HepG2 (cell line): ENCODE results near the gene CDCP1. TPM values are rescaled to one million over a fixed set of nuclear protein-coding genes. Genes with fewer than 3 reads are reported as not detected.

Experiments
- ATAC-seq: fragments of 200-7000 bp; cut with Tn5 transposase; 3 replicates; pipeline ENCODE4 v1.9.1; 2020; ENCODE audit warnings: mild to moderate bottlenecking, moderate library complexity
- BruUV-seq: library from RNA; stranded (reverse); fragments of 400-500 nt; replicated peaks from 2 replicates; lab custom pipeline; 2021; lab: Mats Ljungman, UMichigan
- CTCF ChIA-PET: fragments of 300-600 bp; formaldehyde crosslinking; extraction: SDS; loops from one replicate; lab custom pipeline; 2021; ENCODE audit warnings: low total read pairs, inconsistent platforms, low intra/inter-chr PET ratio; lab: Yijun Ruan, JAX
- POLR2A ChIA-PET: fragments of 350-600 bp; sonication (Branson Sonifier 250); formaldehyde crosslinking; loops from one replicate; lab custom pipeline; 2020; ENCODE audit warnings: antibody characterized with exemption, inconsistent platforms; lab: Yijun Ruan, JAX
- DNase-seq: peaks from one replicate; pipeline ENCODE4 v3.0.0-alpha.2; 2015; ENCODE audit warnings: low spot score
- FAIRE-seq: peaks from 3 replicates; lab custom pipeline; 2011; peaks lifted over from hg19 to GRCh38; lab: Jason Lieb, UNC
- H2AFZ ChIP-seq: one replicate; pipeline ENCODE4 v1.6.1; 2011; ENCODE audit warnings: low read length, inconsistent platforms
- H3K27ac ChIP-seq: fragments of 300-600 bp; 3 replicates; pipeline ENCODE4 v1.8.0; 2011; ENCODE audit warnings: mixed run types, mild to moderate bottlenecking, mixed read lengths, low read length, inconsistent platforms; ENCODE audit not compliant: insufficient read depth; ENCODE audit errors: extremely low read length
- H3K27me3 ChIP-seq, 2 experiments: fragments of 200-600 bp in 1 of 2; 2 replicates in 1 of 2; 3 replicates in 1 of 2; pipeline versions ENCODE4 v1.6.0 to v1.8.0; 2011; ENCODE audit warnings: low read length in 2 of 2, mild to moderate bottlenecking in 2 of 2, moderate library complexity in 2 of 2, inconsistent platforms in 1 of 2; ENCODE audit not compliant: insufficient read depth in 2 of 2, control insufficient read depth in 1 of 2
- H3K36me3 ChIP-seq, 2 experiments: fragments of 200-600 bp in 1 of 2; replicated peaks in 1 of 2; 2 replicates in 1 of 2; 3 replicates in 1 of 2; pipeline versions ENCODE4 v1.5.1 to v1.8.0; 2011; ENCODE audit warnings: low read length in 2 of 2, inconsistent platforms in 1 of 2; ENCODE audit not compliant: insufficient read depth in 2 of 2, control insufficient read depth in 1 of 2
- H3K4me1 ChIP-seq: 2 replicates; pipeline ENCODE4 v1.5.1; 2012; ENCODE audit warnings: low read length, inconsistent platforms; ENCODE audit not compliant: insufficient read depth
- H3K4me2 ChIP-seq: 2 replicates; pipeline ENCODE4 v1.6.0; 2011; ENCODE audit warnings: low read depth, low read length, inconsistent platforms
- H3K4me3 ChIP-seq, 3 experiments: fragments of 200-600 bp in 1 of 3; sonication (generic), shearing (Covaris generic) in 1 of 3; replicated peaks in 1 of 3; 2 replicates each; pipeline ENCODE4 v1.5.1; 2011 to 2016; ENCODE audit warnings: low read length in 3 of 3, inconsistent platforms in 2 of 3, low read depth in 2 of 3, mild to moderate bottlenecking in 2 of 3, control low read depth in 1 of 3, mixed read lengths in 1 of 3; ENCODE audit not compliant: insufficient read depth in 1 of 3
- H3K79me2 ChIP-seq: one replicate; pipeline ENCODE4 v1.6.1; 2011; ENCODE audit warnings: low read length, inconsistent platforms; ENCODE audit not compliant: insufficient read depth
- H3K9ac ChIP-seq: 2 replicates; pipeline ENCODE4 v1.6.0; 2011; ENCODE audit warnings: mild to moderate bottlenecking, low read depth, low read length, inconsistent platforms; ENCODE audit not compliant: insufficient read depth
- H3K9me3 ChIP-seq: 2 replicates; pipeline ENCODE4 v1.5.1; 2012; ENCODE audit warnings: mild to moderate bottlenecking, low read length
- H4K20me1 ChIP-seq: 2 replicates; pipeline ENCODE4 v1.6.0; 2011; ENCODE audit warnings: inconsistent platforms, mild to moderate bottlenecking, low read length, moderate library complexity; ENCODE audit not compliant: insufficient read depth
- HDAC2 ChIP-seq: sonication (generic); formaldehyde crosslinking; IDR thresholded peaks from 2 replicates; pipeline ENCODE4 v1.4.0; 2020; ENCODE audit warnings: missing genetic modification reagents
- RFXANK ChIP-seq: IDR thresholded peaks from 2 replicates; pipeline ENCODE4 v1.6.1; 2016
- RFXAP ChIP-seq: sonication (generic); formaldehyde crosslinking; IDR thresholded peaks from 2 replicates; pipeline ENCODE4 v1.4.0; 2020; ENCODE audit warnings: missing genetic modification reagents, borderline replicate concordance
- TGIF2 ChIP-seq: IDR thresholded peaks from 2 replicates; pipeline ENCODE4 v1.6.1; 2016; ENCODE audit warnings: control low read depth, missing compliant biosample characterization
- ZHX1 ChIP-seq: sonication (generic); formaldehyde crosslinking; IDR thresholded peaks from 2 replicates; pipeline ENCODE4 v1.8.1; 2022; ENCODE audit warnings: low read depth, mild to moderate bottlenecking, missing genetic modification reagents
- ZNF24 ChIP-seq: fragments of 450-650 bp; IDR thresholded peaks from 2 replicates; pipeline ENCODE4 v1.6.1; 2017; ENCODE audit warnings: antibody characterized with exemption, mild to moderate bottlenecking
- ZNF343 ChIP-seq: sonication (generic); formaldehyde crosslinking; IDR thresholded peaks from 2 replicates; pipeline ENCODE4 v1.4.0; 2020; ENCODE audit warnings: mild to moderate bottlenecking, missing genetic modification reagents
- ZNF563 ChIP-seq: sonication (generic); formaldehyde crosslinking; IDR thresholded peaks from 2 replicates; pipeline ENCODE4 v1.8.0; 2022; ENCODE audit warnings: mild to moderate bottlenecking, moderate library complexity, missing genetic modification reagents
- ZNF646 ChIP-seq: sonication (generic); formaldehyde crosslinking; IDR thresholded peaks from 2 replicates; pipeline ENCODE4 v1.9.0; 2021; ENCODE audit warnings: mild to moderate bottlenecking, missing genetic modification reagents
- ZNF850 ChIP-seq: sonication (generic); formaldehyde crosslinking; conservative IDR thresholded peaks from 2 replicates; pipeline ENCODE4 v1.9.0; 2021; ENCODE audit warnings: mild to moderate bottlenecking, missing genetic modification reagents
- WGBS: methylation state at CpG from one replicate; pipeline ENCODE4 v1.1.6; 2017; ENCODE audit warnings: low lambda C conversion rate; 5-methylcytosine and 5-hydroxymethylcytosine counted together
- in situ Hi-C: cut with HindIII; loops from 2 replicates; pipeline ENCODE4 v1.10.0; 2017; ENCODE audit warnings: low pct_unique_long_range_greater_than_20kb; ENCODE audit not compliant: extremely low pct_ligation_motif_present
- intact Hi-C: fragments of 100-400 bp; cut with micrococcal nuclease; formaldehyde crosslinking; loops from one replicate; pipeline ENCODE4 v1.10.0; 2022; ENCODE audit not compliant: unreplicated experiment
- polyA plus RNA-seq, 8 experiments: library from polyadenylated mRNA; depleted of rRNA in 3 of 8; stranded (reverse) in 7 of 8; unstranded in 1 of 8; fragments of >200 nt; fragmentation: Illumina TruSeq in 4 of 8; extraction: Trizol in 4 of 8; gene quantifications; 2 replicates each; pipeline versions ENCODE4 v1.2.1 to v1.2.3, GENCODE V29; 2011 to 2016; ENCODE audit warnings: low read depth in 4 of 8, missing spikeins in 1 of 8, mixed read lengths in 1 of 8; ENCODE audit not compliant: insufficient read depth in 1 of 8
- total RNA-seq, 5 experiments: library from RNA; depleted of rRNA; stranded (reverse); fragments of >200 nt; fragmentation: Illumina TruSeq; extraction: Trizol; gene quantifications; 2 replicates each; pipeline ENCODE4 v1.2.3, GENCODE V29; 2016; ENCODE audit warnings: low read depth in 1 of 5

Gene CDCP1
- total and polyA plus RNA-seq, 2 of the 13 experiments (the other 11 are each of a cell fraction or from before 2014, with no cell fraction given) = 0.11 to 0.18 TPM

- Histone ChIP-seq H4K20me1 (no peaks in the 10 kb centered on the region), H3K9ac (no peak overlapping the region), H3K27ac (no peak overlapping the region), H2AFZ (no peak overlapping the region), H3K27me3 (no peaks in the 10 kb centered on the region), H3K4me1 (no peaks in the 10 kb centered on the region), H3K9me3 (no peaks in the 10 kb centered on the region), H3K79me2 (no peaks in the 10 kb centered on the region), H3K4me3 (no peak overlapping the region), H3K36me3 (no peaks in the 10 kb centered on the region), H3K4me2 (no peak overlapping the region)
- POLR2A ChIA-PET = no interaction called here
- no peak for DNase-seq
- WGBS = 3% methylated on average over 3 of the region's 3 CpGs
- CTCF ChIA-PET = no interaction called here
- ATAC-seq = no peak
- FAIRE-seq = no peak
- intact Hi-C loops (no loop called here), in situ Hi-C loops (no loop called here)
- no TSS peak for BruUV-seq
- TF ChIP-seq ZNF24 = no peak
- no peak for TF ChIP-seq TGIF2 (CRISPR knock-in tag)
Observed at GRCh38 chr3:45066109-45066801, 79.9 kb downstream of the CDCP1 start.

GRCh38 chr3:45065373-45065720, 80.8 kb downstream of the CDCP1 start:
- no peaks in the 10 kb centered on the region for H3K9me3 ChIP-seq
- H4K20me1 ChIP-seq = no peaks in the 10 kb centered on the region
- in situ Hi-C loops (no loop called here), intact Hi-C loops (no loop called here)
- no peaks in the 10 kb centered on the region for H3K4me1 ChIP-seq
- no peaks in the 10 kb centered on the region for H3K36me3 ChIP-seq
- H3K27ac ChIP-seq = no peak overlapping the region
- ChIA-PET POLR2A (no interaction called here), CTCF (no interaction called here)
- WGBS = 40% methylated on average over 1 of the region's 1 CpG
- no peaks in the 10 kb centered on the region for H3K79me2 ChIP-seq
- DNase-seq = no peak
- H3K9ac ChIP-seq = no peak overlapping the region
- no peak overlapping the region for H2AFZ ChIP-seq
- no peak for ATAC-seq
- FAIRE-seq = no peak
- no peak overlapping the region for H3K4me2 ChIP-seq
- H3K4me3 ChIP-seq = no peak overlapping the region
- no TSS peak for BruUV-seq
- H3K27me3 ChIP-seq = no peaks in the 10 kb centered on the region; a peak in 1 of 5 replicates
- TF ChIP-seq RFXAP (CRISPR knock-in tag) (no peak), ZNF563 (CRISPR knock-in tag) (no peak), RFXANK (no peak), ZNF850 (CRISPR knock-in tag) (no peak), ZHX1 (no peak), ZNF343 (CRISPR knock-in tag) (no peak), HDAC2 (CRISPR knock-in tag) (no peak), ZNF646 (CRISPR knock-in tag) (no peak)
